Measurements from ENCODE around the gene GRIK4.

DNA sequence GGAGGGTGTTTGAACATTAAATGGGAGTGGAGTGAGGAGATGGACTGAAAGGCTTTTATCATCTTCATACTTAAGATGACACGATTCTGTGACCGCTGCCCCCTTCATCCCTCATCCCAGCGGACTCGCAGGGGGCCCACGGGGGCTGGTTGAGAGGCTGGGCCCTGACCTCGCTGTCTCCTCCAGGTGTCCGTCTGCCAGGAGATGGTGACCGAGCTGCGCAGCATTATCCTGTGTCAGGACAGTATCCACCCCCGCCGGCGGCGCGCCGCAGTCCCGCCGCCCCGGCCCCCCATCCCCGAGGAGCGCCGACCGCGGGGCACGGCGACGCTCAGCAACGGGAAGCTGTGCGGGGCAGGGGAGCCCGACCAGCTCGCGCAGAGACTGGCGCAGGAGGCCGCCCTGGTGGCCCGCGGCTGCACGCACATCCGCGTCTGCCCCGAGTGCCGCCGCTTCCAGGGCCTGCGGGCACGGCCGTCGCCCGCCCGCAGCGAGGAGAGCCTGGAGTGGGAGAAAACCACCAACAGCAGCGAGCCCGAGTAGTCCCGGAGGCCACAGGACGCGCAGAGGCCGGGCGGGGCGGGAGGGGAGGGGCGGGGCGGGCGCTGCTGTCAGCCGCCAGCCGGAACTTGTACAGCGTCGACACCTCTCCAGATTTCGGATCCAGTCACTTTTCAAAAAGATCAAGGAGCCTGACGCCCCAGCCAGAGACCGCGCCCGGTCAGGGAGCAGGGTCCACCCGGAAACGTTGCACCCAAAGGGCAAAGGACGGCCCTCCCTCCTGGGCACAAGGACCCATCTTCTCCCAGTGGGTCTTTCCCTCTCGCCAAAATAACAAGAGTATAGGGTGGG lies 474.4 kb downstream of the GRIK4 start:
- TF ChIP-seq CTCF (IDR thresholded peaks at IDR 0.05 in 2 of 3, conservative IDR thresholded peaks at IDR 0.05 in 1 of 3; ENCODE audit: insufficient read depth in 2 of 3, low read depth in 1 of 3, low read length in 3 of 3) (0 out of 6 replicates have a peak, but pooled peaks of 1 of the 3 experiments have one; percentile 10), MYC (IDR thresholded peaks at IDR 0.05; ENCODE audit: low read depth, low read length) (no peak), MYC (CRISPR knock-in tag; IDR thresholded peaks at IDR 0.05; ENCODE audit: borderline replicate concordance, low read depth) (no peak), MAFF (IDR thresholded peaks at IDR 0.05; ENCODE audit: low read length) (no peak)

All from K562 (cell line).